ENCODE results near the gene NOD2.

GRCh38 chr16:50739031-50739430 is 45.6 kb downstream of the NOD2 start:
- no peak for TF ChIP-seq CTCF (conservative IDR thresholded peaks at IDR 0.05)
- no peak for TF ChIP-seq EZH2 (IDR thresholded peaks at IDR 0.05; ENCODE audit: low read depth)
